K562 (cell line): ENCODE data around the gene PCDHB15. TPM values are rescaled to one million over a fixed set of nuclear protein-coding genes. Genes with fewer than 3 reads are reported as not detected.

ENCODE experiments used
- CGGBP1 ChIP-seq: fragments of 250-450 bp; sonication (Bioruptor Pico); IDR thresholded peaks from 2 replicates; pipeline ENCODE4 v1.9.0; 2021; ENCODE audit warnings: mild to moderate bottlenecking
- HNRNPL ChIP-seq: fragments of 200-400 bp; formaldehyde crosslinking; IDR thresholded peaks from 2 replicates; pipeline ENCODE4 v1.6.1; 2017; ENCODE audit warnings: low read depth, mild to moderate bottlenecking, low read length
- KDM4B ChIP-seq, 2 experiments: fragments of 450-650 bp in 1 of 2; sonication (generic) in 1 of 2; IDR thresholded peaks; 2 replicates each; pipeline ENCODE4 v1.6.1; 2016 to 2017; ENCODE audit warnings: borderline replicate concordance in 2 of 2, antibody characterized with exemption in 1 of 2, low read depth in 1 of 2, mild to moderate bottlenecking in 1 of 2
- MAFK ChIP-seq: IDR thresholded peaks from 2 replicates; pipeline ENCODE4 v1.6.1; 2011; ENCODE audit warnings: low read length, improper control_type of control experiment
- NFE2L1 ChIP-seq: fragments of 450-650 bp; IDR thresholded peaks from 2 replicates; pipeline ENCODE4 v1.6.1; 2016; ENCODE audit warnings: missing genetic modification characterization, low read depth, mild to moderate bottlenecking, missing compliant biosample characterization, moderate library complexity, borderline replicate concordance
- NFXL1 ChIP-seq: fragments of 450-650 bp; formaldehyde crosslinking; IDR thresholded peaks from 2 replicates; pipeline ENCODE4 v1.4.0; 2021; ENCODE audit warnings: mild to moderate bottlenecking
- NR2F6 ChIP-seq: fragments of 450-650 bp; formaldehyde crosslinking; IDR thresholded peaks from 2 replicates; pipeline ENCODE4 v1.4.0; 2020; ENCODE audit warnings: mild to moderate bottlenecking
- REST ChIP-seq, 2 experiments: fragments of 450-650 bp; formaldehyde crosslinking in 1 of 2; IDR thresholded peaks; 2 replicates each; pipeline versions ENCODE4 v1.4.0 to v1.6.1; 2014 to 2020; ENCODE audit warnings: mild to moderate bottlenecking in 2 of 2, borderline replicate concordance in 1 of 2, low read depth in 1 of 2
- RFX7 ChIP-seq: fragments of 250-450 bp; sonication (Bioruptor Pico); IDR thresholded peaks from 2 replicates; pipeline ENCODE4 v1.5.1; 2021; ENCODE audit warnings: mild to moderate bottlenecking
- SMAD1 ChIP-seq: fragments of 150-350 bp; IDR thresholded peaks from 2 replicates; pipeline ENCODE4 v1.6.1; 2014; ENCODE audit warnings: low read length, low read depth; ENCODE audit not compliant: partially characterized antibody
- SMC3 ChIP-seq: conservative IDR thresholded peaks from 2 replicates; pipeline ENCODE4 v1.6.1; 2011; ENCODE audit warnings: low read depth, low read length, improper control_type of control experiment; ENCODE audit not compliant: insufficient read depth
- polyA plus RNA-seq, 8 experiments: library from polyadenylated mRNA; depleted of rRNA in 4 of 8; stranded (reverse) in 5 of 8; unstranded in 3 of 8; fragments of >200 nt; fragmentation: Nextera tagmentation in 2 of 8; fragmentation: Illumina TruSeq in 1 of 8; extraction: Ambion mirVana in 2 of 8; extraction: Trizol in 1 of 8; gene quantifications; 2 replicates each; pipeline versions ENCODE4 v1.2.1 to v1.2.3, GENCODE V29; 2011 to 2014; ENCODE audit warnings: inconsistent platforms in 1 of 8, missing spikeins in 1 of 8
- total RNA-seq, 7 experiments: library from RNA; depleted of rRNA in 6 of 7; stranded (reverse); fragments of >200 nt in 6 of 7; fragmentation: Illumina TruSeq in 2 of 7; extraction: Trizol in 2 of 7; gene quantifications; 2 replicates each; pipeline versions ENCODE4 v1.2.1 to v1.2.3, GENCODE V29; 2011 to 2021; ENCODE audit warnings: low replicate concordance in 1 of 7
- TF ChIP-seq, protein P1 (sequence below): sonication (generic); formaldehyde crosslinking; IDR thresholded peaks from 2 replicates; pipeline ENCODE4 v1.4.0; 2020; ENCODE audit warnings: mild to moderate bottlenecking, missing genetic modification reagents
- TF ChIP-seq, protein P2 (sequence below), 2 experiments: fragments of 450-650 bp in 1 of 2; sonication (generic) in 1 of 2; formaldehyde crosslinking; conservative IDR thresholded peaks; 2 replicates each; pipeline versions ENCODE4 v1.4.0 to v1.8.1; 2020 to 2022; ENCODE audit warnings: mild to moderate bottlenecking in 1 of 2, missing genetic modification reagents in 1 of 2
- TF ChIP-seq, protein P3 (sequence below): fragments of 250-450 bp; sonication (Bioruptor Pico); IDR thresholded peaks from 2 replicates; pipeline ENCODE4 v1.4.0; 2020; ENCODE audit warnings: mild to moderate bottlenecking

PCDHB15 gene
- total and polyA plus RNA-seq, 9 of the 15 experiments (the other 6 are each of a cell fraction or from before 2014, with no cell fraction given), result 0.04 to 0.15 (median 0.07) TPM; not detected in 5

DNA sequence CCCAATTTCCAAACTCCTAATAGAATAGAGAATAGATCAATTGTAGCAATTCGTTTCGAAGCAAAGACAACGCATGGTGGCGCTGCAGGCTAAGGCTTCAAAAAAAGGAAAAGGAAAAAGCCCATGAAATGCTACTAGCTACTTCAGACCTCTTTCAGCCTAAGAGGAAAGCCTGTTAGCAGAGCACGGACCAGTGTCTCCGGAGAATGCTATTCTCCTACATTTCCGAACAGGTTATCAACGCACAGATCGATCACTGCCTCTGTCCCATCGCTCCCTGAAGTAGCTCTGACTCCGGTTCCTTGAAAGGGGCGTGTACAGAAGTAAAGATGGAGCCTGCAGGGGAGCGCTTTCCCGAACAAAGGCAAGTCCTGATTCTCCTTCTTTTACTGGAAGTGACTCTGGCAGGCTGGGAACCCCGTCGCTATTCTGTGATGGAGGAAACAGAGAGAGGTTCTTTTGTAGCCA lies at the start of gene PCDHB15 (continued):
- TF ChIP-seq, protein P1, sequence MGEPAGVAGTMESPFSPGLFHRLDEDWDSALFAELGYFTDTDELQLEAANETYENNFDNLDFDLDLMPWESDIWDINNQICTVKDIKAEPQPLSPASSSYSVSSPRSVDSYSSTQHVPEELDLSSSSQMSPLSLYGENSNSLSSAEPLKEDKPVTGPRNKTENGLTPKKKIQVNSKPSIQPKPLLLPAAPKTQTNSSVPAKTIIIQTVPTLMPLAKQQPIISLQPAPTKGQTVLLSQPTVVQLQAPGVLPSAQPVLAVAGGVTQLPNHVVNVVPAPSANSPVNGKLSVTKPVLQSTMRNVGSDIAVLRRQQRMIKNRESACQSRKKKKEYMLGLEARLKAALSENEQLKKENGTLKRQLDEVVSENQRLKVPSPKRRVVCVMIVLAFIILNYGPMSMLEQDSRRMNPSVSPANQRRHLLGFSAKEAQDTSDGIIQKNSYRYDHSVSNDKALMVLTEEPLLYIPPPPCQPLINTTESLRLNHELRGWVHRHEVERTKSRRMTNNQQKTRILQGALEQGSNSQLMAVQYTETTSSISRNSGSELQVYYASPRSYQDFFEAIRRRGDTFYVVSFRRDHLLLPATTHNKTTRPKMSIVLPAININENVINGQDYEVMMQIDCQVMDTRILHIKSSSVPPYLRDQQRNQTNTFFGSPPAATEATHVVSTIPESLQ (CRISPR knock-in tag), result no peak
- no peak for TF ChIP-seq NFXL1
- TF ChIP-seq NFE2L1, result no peak
- peak; percentile 33; the same call in 1 of the 2 replicates for TF ChIP-seq REST (IDR thresholded peaks at IDR 0.05; ENCODE audit: borderline replicate concordance)
- no peak for TF ChIP-seq REST (CRISPR knock-in tag; IDR thresholded peaks at IDR 0.05; ENCODE audit: low read depth)
- no peak for TF ChIP-seq NR2F6
- no peak for TF ChIP-seq CGGBP1 (CRISPR knock-in tag)
- TF ChIP-seq, protein P2, sequence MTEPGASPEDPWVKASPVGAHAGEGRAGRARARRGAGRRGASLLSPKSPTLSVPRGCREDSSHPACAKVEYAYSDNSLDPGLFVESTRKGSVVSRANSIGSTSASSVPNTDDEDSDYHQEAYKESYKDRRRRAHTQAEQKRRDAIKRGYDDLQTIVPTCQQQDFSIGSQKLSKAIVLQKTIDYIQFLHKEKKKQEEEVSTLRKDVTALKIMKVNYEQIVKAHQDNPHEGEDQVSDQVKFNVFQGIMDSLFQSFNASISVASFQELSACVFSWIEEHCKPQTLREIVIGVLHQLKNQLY (CRISPR knock-in tag; conservative IDR thresholded peaks at IDR 0.05), result no peak
- TF ChIP-seq KDM4B (IDR thresholded peaks at IDR 0.05; ENCODE audit: borderline replicate concordance in 2 of 2, low read depth in 1 of 2), result no peak
- no peak for TF ChIP-seq HNRNPL
- TF ChIP-seq MAFK, result no peak
- TF ChIP-seq, protein P3, sequence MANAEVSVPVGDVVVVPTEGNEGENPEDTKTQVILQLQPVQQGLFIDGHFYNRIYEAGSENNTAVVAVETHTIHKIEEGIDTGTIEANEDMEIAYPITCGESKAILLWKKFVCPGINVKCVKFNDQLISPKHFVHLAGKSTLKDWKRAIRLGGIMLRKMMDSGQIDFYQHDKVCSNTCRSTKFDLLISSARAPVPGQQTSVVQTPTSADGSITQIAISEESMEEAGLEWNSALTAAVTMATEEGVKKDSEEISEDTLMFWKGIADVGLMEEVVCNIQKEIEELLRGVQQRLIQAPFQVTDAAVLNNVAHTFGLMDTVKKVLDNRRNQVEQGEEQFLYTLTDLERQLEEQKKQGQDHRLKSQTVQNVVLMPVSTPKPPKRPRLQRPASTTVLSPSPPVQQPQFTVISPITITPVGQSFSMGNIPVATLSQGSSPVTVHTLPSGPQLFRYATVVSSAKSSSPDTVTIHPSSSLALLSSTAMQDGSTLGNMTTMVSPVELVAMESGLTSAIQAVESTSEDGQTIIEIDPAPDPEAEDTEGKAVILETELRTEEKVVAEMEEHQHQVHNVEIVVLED (CRISPR knock-in tag), result no peak
- no peak for TF ChIP-seq SMAD1
- 0 out of 2 replicates have a peak, but pooled peaks have one; percentile 12 for TF ChIP-seq SMC3
- no peak for TF ChIP-seq RFX7 (CRISPR knock-in tag)
